ENCODE results near the gene CDH20.
A peak's percentile ranks its signal among the peaks of the same experiment; 100 is the strongest.

CDH20 gene

GRCh38 chr18:61420218-61420885, 87.1 kb downstream of the CDH20 start:
- no peak for DNase-seq

- no peak for DNase-seq
Measured at GRCh38 chr18:61426492-61427053, 93.3 kb downstream of the CDH20 start.

- DNase-seq = no peak
Measured at GRCh38 chr18:61428266-61428665, 95.0 kb downstream of the CDH20 start.

- no peak for DNase-seq
Measured at GRCh38 chr18:61432590-61432989, 99.4 kb downstream of the CDH20 start.

- DNase-seq = peak in 2 of 51 donors; percentile 17 to 18
Measured at GRCh38 chr18:61435064-61435652, 101.9 kb downstream of the CDH20 start.

- DNase-seq = no peak
Measured at GRCh38 chr18:61443081-61443725, 110.0 kb downstream of the CDH20 start.

GRCh38 chr18:61448316-61448715, 115.1 kb downstream of the CDH20 start:
- DNase-seq = no peak

- peak in 2 of 51 donors; percentile 15 to 19 for DNase-seq
Measured at GRCh38 chr18:61459896-61460648, 126.8 kb downstream of the CDH20 start.

- no peak for DNase-seq
Measured at GRCh38 chr18:61464551-61465142, 131.4 kb downstream of the CDH20 start.

- peak in 18 of 51 donors; percentile 4 to 67 (median 32) for DNase-seq
Measured at GRCh38 chr18:61466736-61467135, 133.5 kb downstream of the CDH20 start.

- no peak for DNase-seq
Measured at GRCh38 chr18:61470031-61470674, 136.9 kb downstream of the CDH20 start.

- no peak for DNase-seq
Measured at GRCh38 chr18:61471541-61471940, 138.3 kb downstream of the CDH20 start.

GRCh38 chr18:61471942-61472341, 138.7 kb downstream of the CDH20 start:
- no peak for DNase-seq

- peak in 1 of 51 donors; percentile 30 for DNase-seq
Measured at GRCh38 chr18:61474341-61474740, 141.1 kb downstream of the CDH20 start.

GRCh38 chr18:61474918-61475317, 141.7 kb downstream of the CDH20 start:
- DNase-seq = no peak

GRCh38 chr18:61475931-61476330, 142.7 kb downstream of the CDH20 start:
- no peak for DNase-seq

- no peak for DNase-seq
Measured at GRCh38 chr18:61489334-61489733, 156.1 kb downstream of the CDH20 start.

- DNase-seq = no peak
Measured at GRCh38 chr18:61496374-61496773, 163.1 kb downstream of the CDH20 start.

GRCh38 chr18:61497422-61497821, 164.2 kb downstream of the CDH20 start:
- no peak for DNase-seq

- peak in 34 of 51 donors; percentile 2 to 79 (median 31) for DNase-seq
Measured at GRCh38 chr18:61502472-61502871, 169.2 kb downstream of the CDH20 start.

- no peak for DNase-seq
Measured at GRCh38 chr18:61503688-61504087, 170.5 kb downstream of the CDH20 start.
